CD4-positive, alpha-beta memory T cell (primary cell): ENCODE results near the gene TLX1. TPM values are rescaled to one million over a fixed set of nuclear protein-coding genes. Genes with fewer than 3 reads are reported as not detected.

Experiments
- CTCF ChIA-PET: fragments of 350-600 bp; sonication (Branson Sonifier 250); formaldehyde crosslinking; loops from one replicate; lab custom pipeline; 2021; ENCODE audit warnings: inconsistent platforms; ENCODE audit not compliant: partially characterized antibody; lab: Charles Lee
- POLR2A ChIA-PET: fragments of 350-600 bp; sonication (Branson Sonifier 250); formaldehyde crosslinking; loops from one replicate; lab custom pipeline; 2021; ENCODE audit not compliant: partially characterized antibody; lab: Charles Lee
- DNase-seq, 5 donors: peaks; one replicate each; pipeline versions ENCODE4 v3.0.0 to v3.0.0-alpha.2; 2020 to 2022; ENCODE audit warnings: mixed read lengths in 1 of 5
- H3K27ac ChIP-seq: one replicate; pipeline ENCODE4 v1.7.0; 2013; ENCODE audit warnings: low read depth, low read length
- H3K27me3 ChIP-seq: 2 replicates; pipeline ENCODE4 v1.7.0; 2013; ENCODE audit warnings: mild to moderate bottlenecking, low read length, moderate library complexity; ENCODE audit not compliant: insufficient read depth
- H3K36me3 ChIP-seq: 2 replicates; pipeline ENCODE4 v1.7.0; 2013; ENCODE audit warnings: mild to moderate bottlenecking, low read length, moderate library complexity; ENCODE audit not compliant: insufficient read depth
- H3K4me1 ChIP-seq: 2 replicates; pipeline ENCODE4 v1.7.0; 2013; ENCODE audit warnings: mild to moderate bottlenecking, low read length, moderate library complexity; ENCODE audit not compliant: insufficient read depth
- H3K4me3 ChIP-seq, 2 donors: one replicate each; pipeline ENCODE4 v1.7.0; 2013; ENCODE audit warnings: low read length in 2 of 2, mild to moderate bottlenecking in 1 of 2
- H3K9me3 ChIP-seq, 2 donors: one replicate each; pipeline ENCODE4 v1.7.0; 2013; ENCODE audit warnings: low read length in 2 of 2, control low read depth in 1 of 2; ENCODE audit not compliant: control insufficient read depth in 1 of 2
- H3K27ac Mint-ChIP-seq, 7 donors: one replicate each; pipeline ENCODE4 v1.8.0; 2020 to 2021; ENCODE audit warnings: mixed read lengths in 7 of 7, mild to moderate bottlenecking in 6 of 7, inconsistent platforms in 3 of 7, moderate library complexity in 3 of 7
- H3K27me3 Mint-ChIP-seq, 2 donors: one replicate each; pipeline ENCODE4 v1.8.0; 2020 to 2021; ENCODE audit warnings: mixed read lengths in 2 of 2
- H3K36me3 Mint-ChIP-seq, 2 donors: one replicate each; pipeline ENCODE4 v1.8.0; 2020 to 2021; ENCODE audit warnings: mixed read lengths in 2 of 2, inconsistent platforms in 1 of 2, mild to moderate bottlenecking in 1 of 2
- H3K4me1 Mint-ChIP-seq, 4 donors: one replicate each; pipeline ENCODE4 v1.8.0; 2020 to 2021; ENCODE audit warnings: mixed read lengths in 4 of 4, mild to moderate bottlenecking in 1 of 4
- H3K4me3 Mint-ChIP-seq, 8 donors: one replicate each; pipeline ENCODE4 v1.8.0; 2020 to 2021; ENCODE audit warnings: mixed read lengths in 8 of 8, mild to moderate bottlenecking in 7 of 8, moderate library complexity in 6 of 8, inconsistent platforms in 3 of 8
- H3K9me3 Mint-ChIP-seq, 8 donors: one replicate each; pipeline ENCODE4 v1.8.0; 2020 to 2021; ENCODE audit warnings: mixed read lengths in 8 of 8, mild to moderate bottlenecking in 5 of 8, inconsistent platforms in 3 of 8, moderate library complexity in 1 of 8
- intact Hi-C: fragments of 100-400 bp; cut with micrococcal nuclease; formaldehyde crosslinking; loops from one replicate; pipeline ENCODE4 v1.15.1; 2023
- polyA plus RNA-seq, 2 donors: library from polyadenylated mRNA; unstranded; fragments of 300-500 nt; fragmentation: Illumina TruSeq; gene quantifications; one replicate each; pipeline ENCODE4 v1.2.3, GENCODE V29; 2021
- total RNA-seq, 2 experiments: library from RNA; stranded (reverse); gene quantifications; one replicate each; pipeline ENCODE4 v1.2.3, GENCODE V29; 2021

Gene TLX1
- total and polyA plus RNA-seq, 4 experiments from 2014 or later: not detected

GRCh38 chr10:101120884-101121653 lies 10.0 kb upstream of the TLX1 start:
- H3K4me1 Mint-ChIP-seq: peaks cover 13 to 32% (median 25%) of the 10 kb centered on the region in 4 donors
- H3K36me3 Mint-ChIP-seq: peaks cover 0 to 4% of the 10 kb centered on the region in 2 donors
- peak in 4 of 5 donors; percentile 46 to 54 (median 48) for DNase-seq
- no peak overlapping the region for H3K27ac ChIP-seq
- CTCF ChIA-PET: interaction anchor here (1.2 to 8.4 kb wide), 4 partner anchors 21 to 26 kb away, joined by 3 to 55 read pairs (median 8); no protein-coding TSS in a partner anchor
- H3K4me3 ChIP-seq: peak overlapping the region; percentile 62 to 84
- H3K9me3 Mint-ChIP-seq: no peaks in the 10 kb centered on the region
- H3K27ac Mint-ChIP-seq: peak overlapping the region; percentile 62 to 94 (median 87)
- no peaks in the 10 kb centered on the region for H3K9me3 ChIP-seq
- H3K4me1 ChIP-seq: peaks cover 30% of the 10 kb centered on the region
- peaks cover 36% of the 10 kb centered on the region for H3K27me3 ChIP-seq
- intact Hi-C loops: loop anchor here (2.0 to 5.0 kb wide), 2 partner anchors 18 to 54 kb away; no protein-coding TSS in a partner anchor
- peaks cover 22 to 42% of the 10 kb centered on the region in 2 donors for H3K27me3 Mint-ChIP-seq
- H3K36me3 ChIP-seq: no peaks in the 10 kb centered on the region
- POLR2A ChIA-PET: no interaction called here
- H3K4me3 Mint-ChIP-seq: peak overlapping the region; percentile 94 to 99 (median 98)

DNA sequence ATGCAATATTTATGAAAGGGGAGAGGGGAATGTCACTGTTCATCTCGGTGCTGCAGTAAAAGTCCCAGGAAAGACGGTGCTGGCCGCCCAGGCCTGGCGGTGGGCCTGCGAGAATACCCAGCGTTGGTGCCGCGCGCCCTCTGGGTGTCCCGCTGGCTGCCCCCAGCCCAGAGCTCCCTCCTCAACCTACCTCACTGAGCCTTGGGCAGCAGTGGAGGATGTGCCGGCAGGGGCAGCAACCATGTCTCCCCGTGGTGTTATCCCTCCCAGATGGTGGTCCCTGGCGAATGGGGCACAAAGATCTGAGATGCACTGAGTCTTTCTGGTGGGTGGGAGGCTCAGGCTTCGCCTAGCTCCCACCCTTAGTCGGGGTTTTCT lies 9.5 kb upstream of the TLX1 start:
- H3K4me3 ChIP-seq: peak overlapping the region; percentile 62 to 84
- H3K36me3 Mint-ChIP-seq: peaks cover 0 to 4% of the 10 kb centered on the region in 2 donors
- intact Hi-C loops: loop anchor here (2.0 to 5.0 kb wide), 2 partner anchors 17 to 54 kb away; no protein-coding TSS in a partner anchor
- CTCF ChIA-PET: interaction anchor here (0.9 to 8.4 kb wide), 6 partner anchors 20 to 79 kb away, joined by 3 to 55 read pairs (median 5); no protein-coding TSS in a partner anchor
- peaks cover 30% of the 10 kb centered on the region for H3K4me1 ChIP-seq
- H3K27ac Mint-ChIP-seq: peak overlapping the region in 1 of 7 donors; percentile 62
- H3K36me3 ChIP-seq: no peaks in the 10 kb centered on the region
- DNase-seq: no peak
- no peaks in the 10 kb centered on the region for H3K9me3 ChIP-seq
- no peaks in the 10 kb centered on the region for H3K9me3 Mint-ChIP-seq
- H3K4me3 Mint-ChIP-seq: peak overlapping the region; percentile 94 to 99 (median 98)
- peaks cover 13 to 32% (median 25%) of the 10 kb centered on the region in 4 donors for H3K4me1 Mint-ChIP-seq
- POLR2A ChIA-PET: no interaction called here
- peaks cover 27 to 46% of the 10 kb centered on the region in 2 donors for H3K27me3 Mint-ChIP-seq
- H3K27me3 ChIP-seq: peaks cover 42% of the 10 kb centered on the region
- H3K27ac ChIP-seq: no peak overlapping the region

DNA sequence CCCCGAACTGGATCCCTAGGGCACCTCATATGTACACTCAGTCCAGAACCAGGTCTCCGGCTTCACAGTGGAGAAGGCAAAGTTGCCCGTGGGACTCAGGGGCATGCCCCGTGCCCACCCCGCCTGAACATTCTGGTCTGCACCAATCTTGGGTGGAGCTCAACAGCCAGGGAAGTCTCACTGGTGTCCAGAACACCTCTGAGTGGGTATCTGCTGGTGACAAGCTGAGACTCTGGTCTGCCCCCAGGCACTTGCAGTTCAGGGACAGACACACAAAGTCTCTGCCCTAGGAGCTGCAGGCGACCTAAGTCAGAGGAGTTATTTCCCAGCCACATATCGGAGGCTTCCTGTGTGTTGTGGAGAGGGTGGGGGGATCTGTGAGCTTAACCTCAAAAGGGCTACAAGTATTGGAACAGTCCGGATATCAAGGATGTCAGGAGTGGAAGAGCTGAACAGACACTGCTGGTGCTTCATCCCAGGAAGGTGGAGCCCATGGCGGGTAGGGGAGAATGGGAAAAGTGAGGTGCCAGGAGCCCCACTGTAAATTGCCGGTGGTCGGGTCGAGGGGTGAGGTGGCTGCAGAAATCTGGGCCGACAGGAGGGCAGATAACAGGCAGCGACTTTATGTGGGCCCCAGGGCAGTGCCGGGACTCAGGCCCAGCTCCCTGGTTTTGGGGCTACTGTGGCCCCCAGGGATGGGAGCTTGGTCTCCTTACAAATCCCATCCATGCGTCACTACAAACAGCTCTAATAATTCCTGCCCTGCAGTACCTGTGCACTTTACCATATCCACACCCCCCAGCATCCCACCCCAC lies 8.6 kb upstream of the TLX1 start:
- Mint-ChIP-seq H3K9me3 (no peaks in the 10 kb centered on the region), H3K4me1 (peaks cover 13 to 32% (median 25%) of the 10 kb centered on the region in 4 donors), H3K27ac (peak overlapping the region in 1 of 7 donors; percentile 12), H3K4me3 (peak overlapping the region; percentile 56 to 99 (median 70)), H3K36me3 (peaks cover 0 to 4% of the 10 kb centered on the region in 2 donors), H3K27me3 (peaks cover 34 to 53% of the 10 kb centered on the region in 2 donors)
- Histone ChIP-seq H3K27me3 (peaks cover 46% of the 10 kb centered on the region), H3K36me3 (no peaks in the 10 kb centered on the region), H3K27ac (no peak overlapping the region), H3K4me1 (peaks cover 30% of the 10 kb centered on the region), H3K9me3 (no peaks in the 10 kb centered on the region), H3K4me3 (no peak overlapping the region)
- ChIA-PET CTCF (interaction anchor here (0.8 to 8.4 kb wide), 8 partner anchors 19 to 79 kb away, joined by 3 to 55 read pairs (median 3); no protein-coding TSS in a partner anchor), POLR2A (interaction anchor here (0.8 to 1.2 kb wide), 2 partner anchors 9 to 89 kb away, joined by 3 read pairs; no protein-coding TSS in a partner anchor)
- intact Hi-C loops: loop anchor here (5.0 kb wide), 1 partner anchor 55 kb away; no protein-coding TSS in a partner anchor
- DNase-seq: no peak

- Histone ChIP-seq H3K27ac (no peak overlapping the region), H3K27me3 (peaks cover 46% of the 10 kb centered on the region), H3K4me3 (peak overlapping the region in 1 of 2 donors; percentile 22), H3K36me3 (no peaks in the 10 kb centered on the region), H3K4me1 (peaks cover 30% of the 10 kb centered on the region), H3K9me3 (no peaks in the 10 kb centered on the region)
- Mint-ChIP-seq H3K27me3 (peaks cover 37 to 55% of the 10 kb centered on the region in 2 donors), H3K36me3 (peaks cover 0 to 4% of the 10 kb centered on the region in 2 donors), H3K4me1 (peaks cover 13 to 32% (median 25%) of the 10 kb centered on the region in 4 donors), H3K9me3 (no peaks in the 10 kb centered on the region), H3K4me3 (peak overlapping the region; percentile 66 to 99 (median 74)), H3K27ac (no peak overlapping the region)
- ChIA-PET POLR2A (interaction anchor here (1.1 to 1.2 kb wide), 3 partner anchors 10 to 18 kb away, joined by 3 to 8 read pairs (median 3); no protein-coding TSS in a partner anchor), CTCF (interaction anchor here (0.8 to 8.4 kb wide), 6 partner anchors 18 to 80 kb away, joined by 3 to 55 read pairs (median 5); no protein-coding TSS in a partner anchor)
- DNase-seq: peak in 1 of 5 donors; percentile 42
- intact Hi-C loops: loop anchor here (5.0 kb wide), 1 partner anchor 56 kb away; no protein-coding TSS in a partner anchor
Observed at GRCh38 chr10:101123085-101123814, 7.8 kb upstream of the TLX1 start.

DNA sequence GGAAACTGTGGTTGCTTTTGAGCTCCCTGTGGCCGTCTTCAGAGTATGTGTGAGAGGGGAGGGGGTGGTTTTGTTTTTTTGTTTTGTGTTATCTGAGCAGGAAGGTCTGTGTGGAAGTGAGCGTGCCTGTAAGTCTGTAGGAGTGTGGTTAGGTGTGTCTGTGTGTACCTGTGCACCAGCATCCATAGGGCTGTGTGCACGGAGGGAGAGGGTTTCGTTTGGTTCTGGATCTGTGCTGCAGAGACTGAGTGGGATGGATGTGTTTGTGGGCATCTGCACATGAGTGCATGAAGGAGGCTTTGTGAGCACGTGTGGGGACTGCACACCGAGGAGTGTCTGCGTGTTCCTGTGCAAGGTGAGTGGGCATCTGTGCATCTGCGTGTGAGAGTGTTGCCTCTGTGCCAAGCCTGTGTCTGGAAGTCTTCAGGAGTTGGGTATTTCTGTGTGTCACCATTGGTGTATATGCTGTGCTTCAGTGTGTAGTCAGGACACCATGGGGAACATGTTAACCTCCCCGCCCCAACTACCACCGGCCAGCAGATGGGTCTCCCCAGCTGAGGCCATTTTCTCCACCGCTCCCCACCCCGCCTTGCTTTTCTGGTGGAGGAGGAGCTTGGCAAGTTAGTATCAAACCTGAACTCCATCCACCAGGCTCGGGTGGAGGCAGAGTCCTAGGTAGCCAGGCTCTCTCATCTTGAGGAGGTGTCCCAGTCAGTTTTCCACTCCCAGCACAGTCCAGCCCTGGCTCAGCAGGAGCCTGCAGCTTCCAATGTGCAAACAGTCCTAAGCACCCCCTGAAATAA lies 7.1 kb upstream of the TLX1 start:
- Mint-ChIP-seq H3K4me3 (peak overlapping the region; percentile 61 to 81 (median 74)), H3K36me3 (peaks cover 0 to 4% of the 10 kb centered on the region in 2 donors), H3K9me3 (no peaks in the 10 kb centered on the region), H3K27ac (peak overlapping the region in 3 of 7 donors; percentile 3 to 42 (median 9)), H3K4me1 (peaks cover 13 to 32% (median 25%) of the 10 kb centered on the region in 4 donors), H3K27me3 (peaks cover 44 to 55% of the 10 kb centered on the region in 2 donors)
- DNase-seq: no peak
- Histone ChIP-seq H3K27ac (no peak overlapping the region), H3K36me3 (no peaks in the 10 kb centered on the region), H3K27me3 (peaks cover 46% of the 10 kb centered on the region), H3K4me3 (peak overlapping the region in 1 of 2 donors; percentile 22), H3K9me3 (no peaks in the 10 kb centered on the region), H3K4me1 (peaks cover 30% of the 10 kb centered on the region)
- CTCF ChIA-PET: interaction anchor here (1.1 to 8.4 kb wide), 3 partner anchors 18 to 74 kb away, joined by 3 to 55 read pairs (median 3); no protein-coding TSS in a partner anchor
- POLR2A ChIA-PET: interaction anchor here (1.1 to 1.2 kb wide), 3 partner anchors 10 to 17 kb away, joined by 3 to 8 read pairs (median 3); no protein-coding TSS in a partner anchor
- intact Hi-C loops: loop anchor here (5.0 kb wide), 1 partner anchor 57 kb away; no protein-coding TSS in a partner anchor
